Testis (tissue), 3 donors: ENCODE data around the gene PEX14. TPM values are rescaled to one million over a fixed set of nuclear protein-coding genes. Genes with fewer than 3 reads are reported as not detected.

Experiments
- DNase-seq: peaks from one replicate; pipeline ENCODE4 v3.0.0-alpha.2; 2019
- H3K27ac ChIP-seq, 2 donors: fragments of 200-600 bp; sonication (generic); one replicate each; pipeline ENCODE4 v1.5.1; 2019
- H3K27me3 ChIP-seq: fragments of 200-600 bp; sonication (generic); one replicate; pipeline ENCODE4 v1.5.1; 2019
- H3K36me3 ChIP-seq: fragments of 200-600 bp; sonication (generic); one replicate; pipeline ENCODE4 v1.5.1; 2017; ENCODE audit warnings: low read depth; ENCODE audit errors: missing control alignments
- H3K4me1 ChIP-seq: fragments of 200-600 bp; sonication (generic); one replicate; pipeline ENCODE4 v1.5.1; 2019
- H3K4me3 ChIP-seq, 2 donors: fragments of 200-600 bp; sonication (generic); one replicate each; pipeline ENCODE4 v1.5.1; 2017 to 2019
- H3K9me3 ChIP-seq: fragments of 200-600 bp; sonication (generic); one replicate; pipeline ENCODE4 v1.5.1; 2017
- CTCF ChIP-seq, 3 experiments: fragments of 450-650 bp in 2 of 3; fragments of 200-600 bp in 1 of 3; sonication (generic) in 1 of 3; IDR thresholded peaks; one replicate each; pipeline ENCODE4 v1.5.1; 2016 to 2019; ENCODE audit warnings: antibody characterized with exemption in 3 of 3, mild to moderate bottlenecking in 2 of 3, moderate library complexity in 1 of 3
- POLR2A ChIP-seq: fragments of 450-650 bp; IDR thresholded peaks from one replicate; pipeline ENCODE4 v1.6.1; 2017; ENCODE audit warnings: antibody characterized with exemption, mild to moderate bottlenecking, moderate library complexity
- WGBS, 2 donors: methylation state at CpG; one replicate each; pipeline ENCODE4 v1.1.5; 2018; 5-methylcytosine and 5-hydroxymethylcytosine counted together
- intact Hi-C: fragments of 100-400 bp; cut with DNase I; formaldehyde crosslinking; loops from one replicate; pipeline ENCODE4 v1.15.1; 2023; ENCODE audit warnings: low total_unique reads
- polyA plus RNA-seq: library from polyadenylated mRNA; stranded (reverse); fragments of 350-450 nt; fragmentation: Illumina TruSeq; extraction: RNeasy Lipid Tissue Mini Kit (QIAGEN cat#74804); gene quantifications from one replicate; pipeline ENCODE4 v1.2.3, GENCODE V29; 2014; ENCODE audit warnings: low read depth, low replicate concordance; ENCODE audit not compliant: insufficient read depth
- total RNA-seq, 2 donors: library from RNA; depleted of rRNA; stranded (reverse); fragments of >200 nt; gene quantifications; one replicate each; pipeline ENCODE4 v1.2.3, GENCODE V29; 2016

Gene PEX14
- total and polyA plus RNA-seq, 3 donors from 2014 or later: 28.6 to 39.8 (median 30.3) TPM

DNA sequence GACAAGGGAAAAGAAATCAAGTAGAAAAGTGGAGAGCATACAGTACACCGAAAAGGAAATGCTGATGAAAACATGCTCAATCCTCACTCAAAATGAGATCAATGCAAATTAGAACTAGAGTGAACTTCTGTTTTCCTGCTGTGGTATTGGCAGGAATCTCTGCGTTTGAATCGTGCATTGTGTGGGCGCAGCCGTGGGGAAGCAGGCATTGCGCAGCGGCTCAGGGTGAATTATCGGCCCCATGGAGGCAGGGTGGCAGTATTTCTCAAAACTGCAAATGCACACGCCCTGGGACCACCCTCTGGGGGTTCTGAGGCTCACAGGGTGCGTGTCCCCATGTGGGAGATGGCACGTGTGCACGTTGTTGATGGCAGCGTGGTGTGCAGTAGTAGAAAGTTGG is 140.6 kb downstream of the PEX14 start:
- intact Hi-C loops: no loop called here
- no peak overlapping the region for H3K27ac ChIP-seq
- H3K36me3 ChIP-seq: no peaks in the 10 kb centered on the region

GRCh38 chr1:10615932-10616671 is 141.4 kb downstream of the PEX14 start:
- intact Hi-C loops: no loop called here
- H3K4me1 ChIP-seq: no peaks in the 10 kb centered on the region
- no peaks in the 10 kb centered on the region for H3K9me3 ChIP-seq
- H3K4me3 ChIP-seq: no peak overlapping the region
- no peaks in the 10 kb centered on the region for H3K36me3 ChIP-seq
- TF ChIP-seq CTCF (IDR thresholded peaks at IDR 0.05) (no peak), POLR2A (no peak)
- 88 to 92% methylated on average over 23 to 27 of the region's 27 CpGs for WGBS, 2 donors
- no peaks in the 10 kb centered on the region for H3K27me3 ChIP-seq
- no peak for DNase-seq
- no peak overlapping the region for H3K27ac ChIP-seq

More for the DNA sequence above, 140.6 kb downstream of the PEX14 start:
- Histone ChIP-seq H3K4me1 (no peaks in the 10 kb centered on the region), H3K4me3 (no peak overlapping the region), H3K27me3 (no peaks in the 10 kb centered on the region), H3K9me3 (no peaks in the 10 kb centered on the region)
- WGBS, 2 donors: 94 to 95% methylated on average over 13 of the region's 13 CpGs
- no peak for DNase-seq
- TF ChIP-seq CTCF (IDR thresholded peaks at IDR 0.05) (no peak), POLR2A (no peak)

GRCh38 chr1:10616696-10617095 is 141.9 kb downstream of the PEX14 start:
- H3K27ac ChIP-seq: no peak overlapping the region
- intact Hi-C loops: no loop called here

GRCh38 chr1:10617318-10617717 is 142.6 kb downstream of the PEX14 start:
- no peak for DNase-seq
- WGBS, 2 donors: 93 to 95% methylated on average over 5 of the region's 5 CpGs
- H3K27me3 ChIP-seq: no peaks in the 10 kb centered on the region
- H3K36me3 ChIP-seq: no peaks in the 10 kb centered on the region
- H3K9me3 ChIP-seq: no peaks in the 10 kb centered on the region
- no peaks in the 10 kb centered on the region for H3K4me1 ChIP-seq
- no peak overlapping the region for H3K4me3 ChIP-seq
- TF ChIP-seq CTCF (IDR thresholded peaks at IDR 0.05) (no peak), POLR2A (no peak)
- no peak overlapping the region for H3K27ac ChIP-seq
- intact Hi-C loops: no loop called here

More at GRCh38 chr1:10616696-10617095, 141.9 kb downstream of the PEX14 start:
- TF ChIP-seq POLR2A: no peak
- no peak for TF ChIP-seq CTCF (IDR thresholded peaks at IDR 0.05)
- Histone ChIP-seq H3K27me3 (no peaks in the 10 kb centered on the region), H3K9me3 (no peaks in the 10 kb centered on the region), H3K4me1 (no peaks in the 10 kb centered on the region), H3K4me3 (no peak overlapping the region), H3K36me3 (no peaks in the 10 kb centered on the region)
- no peak for DNase-seq
- 96 to 99% methylated on average over 14 to 15 of the region's 15 CpGs for WGBS, 2 donors
